HEK293 (cell line): Measurements from ENCODE around the gene TLNRD1.

ENCODE experiments used
- CTCF ChIA-PET: fragments of 350-600 bp; formaldehyde crosslinking; extraction: SDS; loops from one replicate; lab custom pipeline; 2021; ENCODE audit warnings: antibody characterized with exemption; lab: Yijun Ruan, JAX
- POLR2A ChIA-PET: fragments of 300-600 bp; formaldehyde crosslinking; extraction: SDS; loops from one replicate; lab custom pipeline; 2020; ENCODE audit warnings: antibody characterized with exemption, inconsistent platforms; lab: Yijun Ruan, JAX
- H3K27ac ChIP-seq: fragments of 200-500 bp; sonication (Bioruptor generic); 2 replicates; pipeline ENCODE4 v1.5.1; 2014; ENCODE audit warnings: low read depth, low read length, control low read depth, inconsistent platforms; ENCODE audit errors: extremely low read depth
- H3K36me3 ChIP-seq, 2 experiments: fragments of 200-500 bp in 1 of 2; sonication (Bioruptor generic) in 1 of 2; 1 replicate in 1 of 2; 2 replicates in 1 of 2; pipeline ENCODE4 v1.5.1; 2014 to 2017; ENCODE audit warnings: inconsistent platforms in 2 of 2, low read length in 2 of 2; ENCODE audit not compliant: control insufficient read depth in 2 of 2, insufficient read depth in 1 of 2
- H3K4me1 ChIP-seq: fragments of 200-500 bp; sonication (Bioruptor generic); 2 replicates; pipeline ENCODE4 v1.5.1; 2014; ENCODE audit warnings: mild to moderate bottlenecking, low read length, inconsistent platforms; ENCODE audit not compliant: control insufficient read depth, insufficient read depth
- H3K4me3 ChIP-seq: 2 replicates; pipeline ENCODE4 v1.5.1; 2011; ENCODE audit warnings: low read depth, mild to moderate bottlenecking, control low read depth, low read length, moderate library complexity
- H3K9me3 ChIP-seq: fragments of 200-500 bp; sonication (Bioruptor generic); 2 replicates; pipeline ENCODE4 v1.5.1; 2014; ENCODE audit warnings: low read depth, low read length, inconsistent platforms; ENCODE audit not compliant: control insufficient read depth, insufficient read depth
- GLIS2 ChIP-seq: fragments of 450-650 bp; formaldehyde crosslinking; IDR thresholded peaks from 2 replicates; pipeline ENCODE4 v1.5.1; 2016; ENCODE audit warnings: missing biosample characterization, missing genetic modification characterization
- SP3 ChIP-seq: fragments of 450-650 bp; formaldehyde crosslinking; IDR thresholded peaks from 2 replicates; pipeline ENCODE4 v1.5.1; 2016; ENCODE audit warnings: missing biosample characterization, missing genetic modification characterization
- TCF7L2 ChIP-seq: IDR thresholded peaks from 2 replicates; pipeline ENCODE4 v1.6.1; 2011; ENCODE audit warnings: low read depth, mild to moderate bottlenecking, inconsistent platforms, low read length, moderate library complexity, borderline replicate concordance
- YY1 ChIP-seq: fragments of 450-650 bp; formaldehyde crosslinking; IDR thresholded peaks from 2 replicates; pipeline ENCODE4 v1.5.1; 2018; ENCODE audit warnings: missing biosample characterization, missing genetic modification characterization
- ZBTB10 ChIP-seq: fragments of 450-650 bp; formaldehyde crosslinking; IDR thresholded peaks from 2 replicates; pipeline ENCODE4 v1.5.1; 2016; ENCODE audit warnings: missing biosample characterization, missing genetic modification characterization
- ZBTB20 ChIP-seq: fragments of 450-650 bp; formaldehyde crosslinking; IDR thresholded peaks from 2 replicates; pipeline ENCODE4 v1.5.1; 2016; ENCODE audit warnings: missing biosample characterization, missing genetic modification characterization
- ZNF133 ChIP-seq: fragments of 450-650 bp; formaldehyde crosslinking; IDR thresholded peaks from 2 replicates; pipeline ENCODE4 v1.5.1; 2016; ENCODE audit warnings: missing biosample characterization, missing genetic modification characterization
- ZNF18 ChIP-seq: fragments of 450-650 bp; formaldehyde crosslinking; IDR thresholded peaks from 2 replicates; pipeline ENCODE4 v1.5.1; 2016; ENCODE audit warnings: missing biosample characterization, missing genetic modification characterization
- ZNF248 ChIP-seq: fragments of 450-650 bp; formaldehyde crosslinking; IDR thresholded peaks from 2 replicates; pipeline ENCODE4 v1.5.1; 2017; ENCODE audit warnings: missing biosample characterization, missing genetic modification characterization
- ZNF416 ChIP-seq: fragments of 450-650 bp; formaldehyde crosslinking; IDR thresholded peaks from 2 replicates; pipeline ENCODE4 v1.5.1; 2016; ENCODE audit warnings: missing biosample characterization, missing genetic modification characterization
- ZNF48 ChIP-seq: fragments of 450-650 bp; formaldehyde crosslinking; IDR thresholded peaks from 2 replicates; pipeline ENCODE4 v1.5.1; 2016; ENCODE audit warnings: missing biosample characterization, missing genetic modification characterization
- ZNF518A ChIP-seq: fragments of 450-650 bp; formaldehyde crosslinking; conservative IDR thresholded peaks from 2 replicates; pipeline ENCODE4 v1.5.1; 2016; ENCODE audit warnings: low read depth, missing biosample characterization, missing genetic modification characterization
- ZNF571 ChIP-seq: fragments of 450-650 bp; formaldehyde crosslinking; IDR thresholded peaks from 2 replicates; pipeline ENCODE4 v1.5.0; 2017; ENCODE audit warnings: missing biosample characterization, missing genetic modification characterization
- ZNF600 ChIP-seq: fragments of 450-650 bp; formaldehyde crosslinking; IDR thresholded peaks from 2 replicates; pipeline ENCODE4 v1.5.1; 2016; ENCODE audit warnings: missing biosample characterization, missing genetic modification characterization
- ZNF658 ChIP-seq: fragments of 450-650 bp; formaldehyde crosslinking; IDR thresholded peaks from 2 replicates; pipeline ENCODE4; 2016; ENCODE audit warnings: missing biosample characterization, missing genetic modification characterization
- ZNF777 ChIP-seq: fragments of 450-650 bp; formaldehyde crosslinking; IDR thresholded peaks from 2 replicates; pipeline ENCODE4 v1.5.1; 2017; ENCODE audit warnings: missing biosample characterization, missing genetic modification characterization, borderline replicate concordance
- TF ChIP-seq, protein P1 (sequence below): fragments of 450-650 bp; formaldehyde crosslinking; IDR thresholded peaks from 2 replicates; pipeline ENCODE4 v1.5.1; 2017; ENCODE audit warnings: missing biosample characterization, missing genetic modification characterization
- TF ChIP-seq, protein P2 (sequence below): fragments of 450-650 bp; formaldehyde crosslinking; IDR thresholded peaks from 2 replicates; pipeline ENCODE4 v1.5.1; 2017; ENCODE audit warnings: missing biosample characterization, missing genetic modification characterization

Gene TLNRD1

DNA sequence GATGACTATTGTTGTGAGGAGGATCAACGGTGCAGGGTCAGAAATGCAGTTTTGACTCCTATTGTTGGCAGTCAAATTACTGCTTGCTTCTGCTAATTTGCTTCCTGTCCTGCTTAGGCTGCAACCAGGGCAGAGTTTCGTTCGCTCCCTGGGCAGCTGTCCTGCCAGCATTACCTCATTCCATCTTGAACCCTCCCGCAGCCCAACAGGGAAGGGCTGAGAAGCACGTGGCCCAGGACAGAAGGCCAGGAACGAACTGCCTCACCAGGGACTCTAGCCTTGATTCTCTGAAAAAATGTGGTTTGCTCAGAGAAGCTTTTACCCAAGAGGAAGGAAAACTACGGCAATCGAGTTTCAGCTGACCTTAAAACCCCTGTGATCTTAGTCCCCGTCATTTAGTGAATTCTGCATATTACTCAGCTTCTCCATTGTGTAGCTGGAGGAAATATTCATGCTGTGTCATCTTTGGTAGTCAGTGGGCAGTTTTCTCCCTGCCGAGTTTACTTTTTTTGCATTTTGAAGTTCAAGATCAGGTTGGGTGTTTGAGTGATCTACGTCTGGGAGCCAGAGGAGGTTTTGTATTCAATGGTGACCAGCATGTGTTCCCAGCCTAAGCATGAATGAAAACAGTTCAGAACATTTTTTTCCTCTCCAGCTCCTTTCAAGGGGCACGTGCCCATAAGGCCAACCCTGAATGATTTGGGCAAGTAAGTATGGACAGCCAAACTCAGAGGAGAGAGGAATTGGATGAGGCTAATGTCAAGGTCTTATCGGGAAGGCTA, 23.0 kb downstream of the TLNRD1 start:
- no peak for TF ChIP-seq ZNF416 (tag by site-specific recombination)
- TF ChIP-seq ZNF600 (tag by site-specific recombination), result no peak
- TF ChIP-seq YY1 (tag by site-specific recombination), result no peak
- TF ChIP-seq TCF7L2, result no peak
- no peak for TF ChIP-seq ZNF518A (tag by site-specific recombination)
- TF ChIP-seq ZBTB20 (tag by site-specific recombination), result no peak
- TF ChIP-seq ZBTB10 (tag by site-specific recombination), result no peak
- no peak for TF ChIP-seq SP3 (tag by site-specific recombination)
- TF ChIP-seq ZNF777, result no peak
- no peak for TF ChIP-seq ZNF248
- no peak for TF ChIP-seq ZNF571 (tag by site-specific recombination)
- TF ChIP-seq ZNF133 (tag by site-specific recombination), result no peak
- no peak for TF ChIP-seq ZNF48 (tag by site-specific recombination)
- TF ChIP-seq, protein P1, sequence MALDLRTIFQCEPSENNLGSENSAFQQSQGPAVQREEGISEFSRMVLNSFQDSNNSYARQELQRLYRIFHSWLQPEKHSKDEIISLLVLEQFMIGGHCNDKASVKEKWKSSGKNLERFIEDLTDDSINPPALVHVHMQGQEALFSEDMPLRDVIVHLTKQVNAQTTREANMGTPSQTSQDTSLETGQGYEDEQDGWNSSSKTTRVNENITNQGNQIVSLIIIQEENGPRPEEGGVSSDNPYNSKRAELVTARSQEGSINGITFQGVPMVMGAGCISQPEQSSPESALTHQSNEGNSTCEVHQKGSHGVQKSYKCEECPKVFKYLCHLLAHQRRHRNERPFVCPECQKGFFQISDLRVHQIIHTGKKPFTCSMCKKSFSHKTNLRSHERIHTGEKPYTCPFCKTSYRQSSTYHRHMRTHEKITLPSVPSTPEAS (tag by site-specific recombination), result no peak
- TF ChIP-seq ZNF658 (tag by site-specific recombination), result no peak
- TF ChIP-seq, protein P2, sequence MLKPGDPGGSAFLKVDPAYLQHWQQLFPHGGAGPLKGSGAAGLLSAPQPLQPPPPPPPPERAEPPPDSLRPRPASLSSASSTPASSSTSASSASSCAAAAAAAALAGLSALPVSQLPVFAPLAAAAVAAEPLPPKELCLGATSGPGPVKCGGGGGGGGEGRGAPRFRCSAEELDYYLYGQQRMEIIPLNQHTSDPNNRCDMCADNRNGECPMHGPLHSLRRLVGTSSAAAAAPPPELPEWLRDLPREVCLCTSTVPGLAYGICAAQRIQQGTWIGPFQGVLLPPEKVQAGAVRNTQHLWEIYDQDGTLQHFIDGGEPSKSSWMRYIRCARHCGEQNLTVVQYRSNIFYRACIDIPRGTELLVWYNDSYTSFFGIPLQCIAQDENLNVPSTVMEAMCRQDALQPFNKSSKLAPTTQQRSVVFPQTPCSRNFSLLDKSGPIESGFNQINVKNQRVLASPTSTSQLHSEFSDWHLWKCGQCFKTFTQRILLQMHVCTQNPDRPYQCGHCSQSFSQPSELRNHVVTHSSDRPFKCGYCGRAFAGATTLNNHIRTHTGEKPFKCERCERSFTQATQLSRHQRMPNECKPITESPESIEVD (tag by site-specific recombination), result no peak
- TF ChIP-seq GLIS2, result no peak
- no peak for TF ChIP-seq ZNF18 (tag by site-specific recombination)
- Histone ChIP-seq H3K4me3 (no peak overlapping the region), H3K9me3 (no peaks in the 10 kb centered on the region; the same call in 1 of the 2 replicates), H3K36me3 (no peaks in the 10 kb centered on the region), H3K27ac (no peak overlapping the region), H3K4me1 (no peaks in the 10 kb centered on the region)
- ChIA-PET CTCF (interaction anchor here (0.7 to 1.1 kb wide), 3 partner anchors 26 to 242 kb away, joined by 3 to 6 read pairs (median 3); no protein-coding TSS in a partner anchor), POLR2A (no interaction called here)
